ENCODE measurements around the gene TES. TPM values are rescaled to one million over a fixed set of nuclear protein-coding genes. Genes with fewer than 3 reads are reported as not detected.

The TES gene, protein sequence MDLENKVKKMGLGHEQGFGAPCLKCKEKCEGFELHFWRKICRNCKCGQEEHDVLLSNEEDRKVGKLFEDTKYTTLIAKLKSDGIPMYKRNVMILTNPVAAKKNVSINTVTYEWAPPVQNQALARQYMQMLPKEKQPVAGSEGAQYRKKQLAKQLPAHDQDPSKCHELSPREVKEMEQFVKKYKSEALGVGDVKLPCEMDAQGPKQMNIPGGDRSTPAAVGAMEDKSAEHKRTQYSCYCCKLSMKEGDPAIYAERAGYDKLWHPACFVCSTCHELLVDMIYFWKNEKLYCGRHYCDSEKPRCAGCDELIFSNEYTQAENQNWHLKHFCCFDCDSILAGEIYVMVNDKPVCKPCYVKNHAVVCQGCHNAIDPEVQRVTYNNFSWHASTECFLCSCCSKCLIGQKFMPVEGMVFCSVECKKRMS
- 100 to 1,000 TPM in 3 of 4 donors, 10 to 100 TPM in 1; 77.4 to 119 (median 115) TPM for total RNA-seq

GRCh38 chr7:116210345-116211005 lies at the start of gene TES:
TES (plus strand) TSS chr7:116210539; CDS start chr7:116210708, 169 bp downstream.
- intact Hi-C loops (cut with DNase I; ENCODE audit: low total_unique reads) (no loop called here), in situ Hi-C loops (cut with MboI; ENCODE audit: low pct_ligation_motif_present in 1 of 4, low pct_unique_long_range_greater_than_20kb in 1 of 4, low sequenced_read_pairs in 3 of 4) (no loop called here)
- H3K4me3 ChIP-seq, result peak within 1 kb of the TSS; percentile 62 to 96 (median 84)
- no peaks in the 10 kb centered on the region for H3K9me3 ChIP-seq
- whole genome bisulfite sequencing, 2 donors (ENCODE audit: low coverage in 1 of 2), result 1% methylated on average over 34 of the region's 83 CpGs; no CpG with 5 or more reads in 1 of the 2 donors
- peaks cover 0 to 35% (median 18%) of the 10 kb centered on the region in 4 donors for H3K4me1 ChIP-seq
- no peaks in the 10 kb centered on the region for H3K27me3 ChIP-seq
- DNase-seq, result peak; percentile 87
- TF ChIP-seq CTCF (IDR thresholded peaks at IDR 0.05) (no peak), EP300 (IDR thresholded peaks at IDR 0.05; ENCODE audit: low read depth) (no peak), POLR2A (IDR thresholded peaks at IDR 0.05) (peak; percentile 92), POLR2AphosphoS5 (IDR thresholded peaks at IDR 0.05) (peak; percentile 71 to 95 (median 93))
- no peaks in the 10 kb centered on the region for H3K36me3 ChIP-seq
- peak within 1 kb of the TSS; percentile 94 to 98 (median 96) for H3K27ac ChIP-seq

DNA sequence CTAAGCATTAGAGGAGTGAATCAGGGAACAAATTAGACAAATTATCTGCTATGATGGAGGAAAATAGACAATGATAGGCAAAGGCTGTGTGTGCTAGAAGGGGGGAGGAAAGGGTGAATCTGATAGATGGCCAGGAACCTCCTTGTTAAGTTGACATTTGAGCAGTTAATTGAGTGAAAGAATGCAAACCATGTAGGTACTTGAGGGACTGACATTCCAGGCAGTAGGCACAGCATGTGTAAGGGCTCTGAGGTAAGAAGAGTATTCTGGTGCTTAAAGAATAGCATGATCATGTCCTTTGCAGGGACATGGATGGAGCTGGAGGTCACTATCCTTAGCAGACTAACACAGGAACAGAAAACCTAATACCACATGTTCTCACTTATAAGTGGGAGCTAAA lies 48.6 kb upstream of the TES start:
- DNase-seq, result no peak
- Histone ChIP-seq H3K4me1 (no peaks in the 10 kb centered on the region), H3K27me3 (no peaks in the 10 kb centered on the region), H3K27ac (no peak overlapping the region), H3K9me3 (no peaks in the 10 kb centered on the region), H3K36me3 (no peaks in the 10 kb centered on the region), H3K4me3 (no peak overlapping the region)
- intact Hi-C loops (cut with DNase I; ENCODE audit: low total_unique reads) (no loop called here), in situ Hi-C loops (cut with MboI; ENCODE audit: low pct_ligation_motif_present in 1 of 4, low pct_unique_long_range_greater_than_20kb in 1 of 4, low sequenced_read_pairs in 3 of 4) (loop anchor here in 3 of 4 donors (25.0 kb wide), 2 partner anchors 651 to 976 kb away; no protein-coding TSS in a partner anchor)
- TF ChIP-seq POLR2AphosphoS5 (IDR thresholded peaks at IDR 0.05), result no peak
- no peak for TF ChIP-seq EP300 (IDR thresholded peaks at IDR 0.05; ENCODE audit: low read depth)
- no peak for TF ChIP-seq CTCF (IDR thresholded peaks at IDR 0.05)
- TF ChIP-seq POLR2A (IDR thresholded peaks at IDR 0.05), result no peak

GRCh38 chr7:116162254-116162653 lies 48.1 kb upstream of the TES start:
- no peak overlapping the region for H3K27ac ChIP-seq
- DNase-seq, result no peak
- intact Hi-C loops (cut with DNase I; ENCODE audit: low total_unique reads) (no loop called here), in situ Hi-C loops (cut with MboI; ENCODE audit: low pct_ligation_motif_present in 1 of 4, low pct_unique_long_range_greater_than_20kb in 1 of 4, low sequenced_read_pairs in 3 of 4) (loop anchor here in 3 of 4 donors (25.0 kb wide), 2 partner anchors 650 to 975 kb away; no protein-coding TSS in a partner anchor)
- H3K27me3 ChIP-seq, result no peaks in the 10 kb centered on the region
- no peaks in the 10 kb centered on the region for H3K4me1 ChIP-seq
- TF ChIP-seq POLR2AphosphoS5 (IDR thresholded peaks at IDR 0.05) (no peak), EP300 (IDR thresholded peaks at IDR 0.05; ENCODE audit: low read depth) (no peak), CTCF (IDR thresholded peaks at IDR 0.05) (no peak), POLR2A (IDR thresholded peaks at IDR 0.05) (no peak)
- no peaks in the 10 kb centered on the region for H3K9me3 ChIP-seq
- no peak overlapping the region for H3K4me3 ChIP-seq
- H3K36me3 ChIP-seq, result no peaks in the 10 kb centered on the region

DNA sequence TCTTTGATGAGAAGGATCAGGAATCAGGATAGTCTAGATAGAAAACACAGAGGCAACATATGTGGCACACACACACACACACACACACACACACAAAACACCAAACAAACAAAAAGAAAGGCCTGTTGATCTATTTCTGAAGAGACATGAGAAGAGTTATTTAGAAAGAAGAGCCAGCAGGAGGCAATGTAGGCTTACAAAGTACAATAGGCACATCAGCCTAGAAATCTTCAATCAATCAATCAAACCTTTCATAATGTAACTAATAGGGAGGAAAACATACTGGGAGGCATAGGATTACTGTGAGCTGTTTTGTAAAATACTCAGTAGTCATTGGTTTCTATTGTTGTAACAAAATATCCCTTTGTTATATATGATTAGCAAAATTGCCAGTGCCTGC lies 47.3 kb upstream of the TES start:
- H3K27ac ChIP-seq, result no peak overlapping the region
- DNase-seq, result no peak
- intact Hi-C loops (cut with DNase I; ENCODE audit: low total_unique reads), result no loop called here
- H3K4me3 ChIP-seq, result no peak overlapping the region
- H3K27me3 ChIP-seq, result no peaks in the 10 kb centered on the region
- TF ChIP-seq POLR2A (IDR thresholded peaks at IDR 0.05) (no peak), POLR2AphosphoS5 (IDR thresholded peaks at IDR 0.05) (no peak), EP300 (IDR thresholded peaks at IDR 0.05; ENCODE audit: low read depth) (no peak), CTCF (IDR thresholded peaks at IDR 0.05) (no peak)
- in situ Hi-C loops (cut with MboI; ENCODE audit: low pct_ligation_motif_present in 1 of 4, low pct_unique_long_range_greater_than_20kb in 1 of 4, low sequenced_read_pairs in 3 of 4), result loop anchor here in 3 of 4 donors (25.0 kb wide), 2 partner anchors 649 to 974 kb away; no protein-coding TSS in a partner anchor
- H3K36me3 ChIP-seq, result no peaks in the 10 kb centered on the region
- H3K9me3 ChIP-seq, result no peaks in the 10 kb centered on the region
- no peaks in the 10 kb centered on the region for H3K4me1 ChIP-seq

All from transverse colon (tissue), 4 donors.